Fibroblast of lung (primary cell): ENCODE data around the gene NOSIP.

ENCODE experiments used
- EZH2 ChIP-seq: IDR thresholded peaks from 2 replicates; pipeline ENCODE4 v1.5.1; 2012; ENCODE audit warnings: low read length, control low read depth, mild to moderate bottlenecking; ENCODE audit errors: missing control alignments
- TF ChIP-seq, protein P1 (sequence below), 2 donors: IDR thresholded peaks in 1 of 2; conservative IDR thresholded peaks in 1 of 2; 1 replicate in 1 of 2; 2 replicates in 1 of 2; pipeline ENCODE4 v1.5.1; 2011 to 2012; ENCODE audit warnings: low read length in 2 of 2, control low read depth in 1 of 2, inconsistent platforms in 1 of 2, low read depth in 1 of 2, mild to moderate bottlenecking in 1 of 2

DNA sequence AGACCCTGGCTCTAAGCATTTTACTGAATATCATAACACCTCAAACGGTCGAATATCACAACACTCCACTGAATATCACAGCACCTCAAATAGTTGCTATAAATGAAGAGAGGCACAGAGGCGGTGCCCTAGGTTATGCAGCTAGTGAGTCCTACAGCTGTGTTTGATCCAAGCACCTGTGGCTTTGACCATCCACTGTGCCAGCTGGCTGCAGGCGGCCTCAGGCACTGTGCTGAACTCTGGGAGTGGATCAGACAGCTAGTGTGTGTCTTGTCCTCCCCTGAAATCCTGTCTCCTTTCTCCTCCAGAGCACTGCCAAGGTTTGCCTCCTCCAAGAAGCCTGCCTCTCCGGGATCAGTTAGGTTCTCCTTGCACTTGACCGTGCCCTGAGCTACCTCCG, 7.3 kb downstream of the NOSIP start:
- TF ChIP-seq, protein P1, sequence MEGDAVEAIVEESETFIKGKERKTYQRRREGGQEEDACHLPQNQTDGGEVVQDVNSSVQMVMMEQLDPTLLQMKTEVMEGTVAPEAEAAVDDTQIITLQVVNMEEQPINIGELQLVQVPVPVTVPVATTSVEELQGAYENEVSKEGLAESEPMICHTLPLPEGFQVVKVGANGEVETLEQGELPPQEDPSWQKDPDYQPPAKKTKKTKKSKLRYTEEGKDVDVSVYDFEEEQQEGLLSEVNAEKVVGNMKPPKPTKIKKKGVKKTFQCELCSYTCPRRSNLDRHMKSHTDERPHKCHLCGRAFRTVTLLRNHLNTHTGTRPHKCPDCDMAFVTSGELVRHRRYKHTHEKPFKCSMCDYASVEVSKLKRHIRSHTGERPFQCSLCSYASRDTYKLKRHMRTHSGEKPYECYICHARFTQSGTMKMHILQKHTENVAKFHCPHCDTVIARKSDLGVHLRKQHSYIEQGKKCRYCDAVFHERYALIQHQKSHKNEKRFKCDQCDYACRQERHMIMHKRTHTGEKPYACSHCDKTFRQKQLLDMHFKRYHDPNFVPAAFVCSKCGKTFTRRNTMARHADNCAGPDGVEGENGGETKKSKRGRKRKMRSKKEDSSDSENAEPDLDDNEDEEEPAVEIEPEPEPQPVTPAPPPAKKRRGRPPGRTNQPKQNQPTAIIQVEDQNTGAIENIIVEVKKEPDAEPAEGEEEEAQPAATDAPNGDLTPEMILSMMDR (conservative IDR thresholded peaks at IDR 0.05 in 1 of 2, IDR thresholded peaks at IDR 0.05 in 1 of 2; ENCODE audit: low read depth in 1 of 2, low read length in 2 of 2): no peak
- no peak for TF ChIP-seq EZH2
